Panc1 (cell line): ENCODE results near the gene CAPZA2. TPM values are rescaled to one million over a fixed set of nuclear protein-coding genes. Genes with fewer than 3 reads are reported as not detected.

Experiments used
- ATAC-seq: fragments of 200-7000 bp; cut with Tn5 transposase; 2 replicates; pipeline ENCODE4 v1.9.1; 2020; ENCODE audit warnings: mild to moderate bottlenecking, moderate library complexity
- BruUV-seq: library from RNA; stranded (reverse); fragments of 400-500 nt; replicated peaks from 2 replicates; lab custom pipeline; 2021; lab: Mats Ljungman, UMichigan
- CTCF ChIA-PET: fragments of 300-600 bp; sonication (Branson Sonifier 250); formaldehyde crosslinking; loops from one replicate; lab custom pipeline; 2022; ENCODE audit warnings: antibody characterized with exemption; lab: Charles Lee
- POLR2A ChIA-PET: fragments of 300-600 bp; sonication (Branson Sonifier 250); formaldehyde crosslinking; loops from one replicate; lab custom pipeline; 2022; ENCODE audit warnings: antibody characterized with exemption; lab: Charles Lee
- DNase-seq: peaks from one replicate; pipeline ENCODE4 v3.0.0-alpha.2; 2010; ENCODE audit warnings: low read depth, low spot score
- H3K27ac ChIP-seq: 2 replicates; pipeline ENCODE4 v1.5.1; 2011; ENCODE audit warnings: mild to moderate bottlenecking, low read length, inconsistent platforms
- H3K27me3 ChIP-seq: fragments of 200-500 bp; sonication (Bioruptor generic); 2 replicates; pipeline ENCODE4 v1.6.0; 2014; ENCODE audit warnings: low read length, inconsistent platforms; ENCODE audit not compliant: control insufficient read depth, insufficient read depth
- H3K36me3 ChIP-seq: fragments of 200-500 bp; sonication (Bioruptor generic); 2 replicates; pipeline ENCODE4 v1.5.1; 2014; ENCODE audit warnings: inconsistent platforms, mild to moderate bottlenecking, low read length, moderate library complexity; ENCODE audit not compliant: control insufficient read depth, insufficient read depth
- H3K4me1 ChIP-seq: 2 replicates; pipeline ENCODE4 v1.5.1; 2011; ENCODE audit warnings: inconsistent platforms, mild to moderate bottlenecking, low read length, moderate library complexity; ENCODE audit not compliant: control insufficient read depth, insufficient read depth
- H3K4me3 ChIP-seq, 2 experiments: 2 replicates each; pipeline ENCODE4 v1.5.1; 2011 to 2012; ENCODE audit warnings: low read depth in 2 of 2, low read length in 2 of 2, mild to moderate bottlenecking in 2 of 2, inconsistent platforms in 1 of 2, moderate library complexity in 1 of 2
- H3K9me3 ChIP-seq: fragments of 200-500 bp; sonication (Bioruptor generic); 2 replicates; pipeline ENCODE4 v1.5.1; 2014; ENCODE audit warnings: low read depth, mild to moderate bottlenecking, inconsistent platforms, low read length, moderate library complexity; ENCODE audit not compliant: control insufficient read depth, insufficient read depth
- CTCF ChIP-seq: fragments of 450-650 bp; IDR thresholded peaks from 2 replicates; pipeline ENCODE4 v1.5.1; 2017; ENCODE audit warnings: mild to moderate bottlenecking
- POLR2AphosphoS5 ChIP-seq: IDR thresholded peaks from 2 replicates; pipeline ENCODE4 v1.6.1; 2012; ENCODE audit warnings: mild to moderate bottlenecking, low read depth, low read length, moderate library complexity
- SIN3A ChIP-seq: IDR thresholded peaks from 2 replicates; pipeline ENCODE4 v1.6.1; 2012; ENCODE audit warnings: low read depth, mild to moderate bottlenecking, low read length, moderate library complexity, borderline replicate concordance; ENCODE audit not compliant: insufficient read depth
- TCF7L2 ChIP-seq: IDR thresholded peaks from 2 replicates; pipeline ENCODE4 v1.6.1; 2011; ENCODE audit warnings: mild to moderate bottlenecking, low read depth, low read length, inconsistent platforms
- in situ Hi-C: cut with HindIII; loops from 2 replicates; pipeline ENCODE4 v1.10.0; 2016; ENCODE audit warnings: low sequenced_read_pairs, low pct_unique_long_range_greater_than_20kb
- intact Hi-C: fragments of 100-400 bp; cut with micrococcal nuclease; formaldehyde crosslinking; loops from one replicate; pipeline ENCODE4 v1.10.0; 2022; ENCODE audit not compliant: unreplicated experiment
- total RNA-seq: library from RNA; stranded (reverse); gene quantifications from one replicate; pipeline ENCODE4 v1.2.1, GENCODE V29; 2021; ENCODE audit not compliant: unreplicated experiment
- TF ChIP-seq, protein P1 (sequence below), 2 experiments: IDR thresholded peaks; 2 replicates each; pipeline ENCODE4 v1.6.1; 2011 to 2012; ENCODE audit warnings: low read depth in 2 of 2, control low read depth in 1 of 2, low read length in 1 of 2, mild to moderate bottlenecking in 1 of 2, moderate library complexity in 1 of 2; ENCODE audit not compliant: insufficient read depth in 1 of 2

CAPZA2 gene
- total RNA-seq, 1 experiment from 2014 or later = 195 TPM

GRCh38 chr7:116952635-116953371 is 90.4 kb downstream of the CAPZA2 start:
- POLR2A ChIA-PET = interaction anchor here (0.7 kb wide), 1 partner anchor 531 kb away, joined by 3 read pairs; no protein-coding TSS in a partner anchor
- Histone ChIP-seq H3K9me3 (no peaks in the 10 kb centered on the region), H3K4me1 (peaks cover 38% of the 10 kb centered on the region), H3K27ac (peak overlapping the region; percentile 95), H3K4me3 (peak overlapping the region; percentile 87 to 91), H3K27me3 (no peaks in the 10 kb centered on the region), H3K36me3 (no peaks in the 10 kb centered on the region; the same call in 1 of the 2 replicates)
- TF ChIP-seq TCF7L2 (peak; percentile 41), CTCF (no peak), SIN3A (0 out of 2 replicates have a peak, but pooled peaks have one; percentile 40)
- TF ChIP-seq, protein P1, sequence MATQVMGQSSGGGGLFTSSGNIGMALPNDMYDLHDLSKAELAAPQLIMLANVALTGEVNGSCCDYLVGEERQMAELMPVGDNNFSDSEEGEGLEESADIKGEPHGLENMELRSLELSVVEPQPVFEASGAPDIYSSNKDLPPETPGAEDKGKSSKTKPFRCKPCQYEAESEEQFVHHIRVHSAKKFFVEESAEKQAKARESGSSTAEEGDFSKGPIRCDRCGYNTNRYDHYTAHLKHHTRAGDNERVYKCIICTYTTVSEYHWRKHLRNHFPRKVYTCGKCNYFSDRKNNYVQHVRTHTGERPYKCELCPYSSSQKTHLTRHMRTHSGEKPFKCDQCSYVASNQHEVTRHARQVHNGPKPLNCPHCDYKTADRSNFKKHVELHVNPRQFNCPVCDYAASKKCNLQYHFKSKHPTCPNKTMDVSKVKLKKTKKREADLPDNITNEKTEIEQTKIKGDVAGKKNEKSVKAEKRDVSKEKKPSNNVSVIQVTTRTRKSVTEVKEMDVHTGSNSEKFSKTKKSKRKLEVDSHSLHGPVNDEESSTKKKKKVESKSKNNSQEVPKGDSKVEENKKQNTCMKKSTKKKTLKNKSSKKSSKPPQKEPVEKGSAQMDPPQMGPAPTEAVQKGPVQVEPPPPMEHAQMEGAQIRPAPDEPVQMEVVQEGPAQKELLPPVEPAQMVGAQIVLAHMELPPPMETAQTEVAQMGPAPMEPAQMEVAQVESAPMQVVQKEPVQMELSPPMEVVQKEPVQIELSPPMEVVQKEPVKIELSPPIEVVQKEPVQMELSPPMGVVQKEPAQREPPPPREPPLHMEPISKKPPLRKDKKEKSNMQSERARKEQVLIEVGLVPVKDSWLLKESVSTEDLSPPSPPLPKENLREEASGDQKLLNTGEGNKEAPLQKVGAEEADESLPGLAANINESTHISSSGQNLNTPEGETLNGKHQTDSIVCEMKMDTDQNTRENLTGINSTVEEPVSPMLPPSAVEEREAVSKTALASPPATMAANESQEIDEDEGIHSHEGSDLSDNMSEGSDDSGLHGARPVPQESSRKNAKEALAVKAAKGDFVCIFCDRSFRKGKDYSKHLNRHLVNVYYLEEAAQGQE (IDR thresholded peaks at IDR 0.05; ENCODE audit: insufficient read depth in 1 of 2, low read depth in 2 of 2, low read length in 1 of 2) = no peak
- in situ Hi-C loops = no loop called here
- CTCF ChIA-PET = no interaction called here
- DNase-seq (peak; percentile 28), ATAC-seq (peak; percentile 42)
- intact Hi-C loops = loop anchor here (5.0 kb wide), 1 partner anchor 59 kb away; no protein-coding TSS in a partner anchor
- TSS peak; percentile 94 for BruUV-seq

- DNase-seq = peak; percentile 60
- no TSS peak for BruUV-seq
- ChIA-PET CTCF (no interaction called here), POLR2A (no interaction called here)
- Histone ChIP-seq H3K4me1 (peaks cover 38% of the 10 kb centered on the region), H3K4me3 (peak within 1 kb of the TSS; percentile 87 to 91), H3K36me3 (no peaks in the 10 kb centered on the region; the same call in 1 of the 2 replicates), H3K27me3 (no peaks in the 10 kb centered on the region), H3K9me3 (no peaks in the 10 kb centered on the region), H3K27ac (peak within 1 kb of the TSS; percentile 95)
- in situ Hi-C loops (no loop called here), intact Hi-C loops (loop anchor here (5.0 kb wide), 1 partner anchor 59 kb away; no protein-coding TSS in a partner anchor)
- peak; percentile 78 for ATAC-seq
- no peak; the same call in 1 of the 2 replicates for TF ChIP-seq POLR2AphosphoS5
- TF ChIP-seq CTCF = no peak
- TF ChIP-seq, protein P1 (IDR thresholded peaks at IDR 0.05; ENCODE audit: insufficient read depth in 1 of 2, low read depth in 2 of 2, low read length in 1 of 2) = no peak
- TF ChIP-seq TCF7L2 = no peak
- TF ChIP-seq SIN3A = no peak
These were observed 91.1 kb downstream of the CAPZA2 start, which contains the start of gene ST7 for GRCh38 chr7:116953372-116953905. Gene ST7 (plus strand): TSS chr7:116953501. CDS start chr7:116953541, 40 bp downstream.
